NK-92 treated with Interleukin-12 subunit alpha and Interleukin-12 subunit beta, amount 100 ng/mL, for 24 hours (cell line): ENCODE data around the gene SYNGAP1.
"Not testable (repeated sequence)": the region's sequence is repeated elsewhere in the genome, so short reads cannot be mapped to it uniquely, and the experiment has no call there.

Experiments
- DNase-seq: peaks from one replicate; lab custom pipeline; 2025; lab: John Stamatoyannopoulos, UW

Gene SYNGAP1

DNA sequence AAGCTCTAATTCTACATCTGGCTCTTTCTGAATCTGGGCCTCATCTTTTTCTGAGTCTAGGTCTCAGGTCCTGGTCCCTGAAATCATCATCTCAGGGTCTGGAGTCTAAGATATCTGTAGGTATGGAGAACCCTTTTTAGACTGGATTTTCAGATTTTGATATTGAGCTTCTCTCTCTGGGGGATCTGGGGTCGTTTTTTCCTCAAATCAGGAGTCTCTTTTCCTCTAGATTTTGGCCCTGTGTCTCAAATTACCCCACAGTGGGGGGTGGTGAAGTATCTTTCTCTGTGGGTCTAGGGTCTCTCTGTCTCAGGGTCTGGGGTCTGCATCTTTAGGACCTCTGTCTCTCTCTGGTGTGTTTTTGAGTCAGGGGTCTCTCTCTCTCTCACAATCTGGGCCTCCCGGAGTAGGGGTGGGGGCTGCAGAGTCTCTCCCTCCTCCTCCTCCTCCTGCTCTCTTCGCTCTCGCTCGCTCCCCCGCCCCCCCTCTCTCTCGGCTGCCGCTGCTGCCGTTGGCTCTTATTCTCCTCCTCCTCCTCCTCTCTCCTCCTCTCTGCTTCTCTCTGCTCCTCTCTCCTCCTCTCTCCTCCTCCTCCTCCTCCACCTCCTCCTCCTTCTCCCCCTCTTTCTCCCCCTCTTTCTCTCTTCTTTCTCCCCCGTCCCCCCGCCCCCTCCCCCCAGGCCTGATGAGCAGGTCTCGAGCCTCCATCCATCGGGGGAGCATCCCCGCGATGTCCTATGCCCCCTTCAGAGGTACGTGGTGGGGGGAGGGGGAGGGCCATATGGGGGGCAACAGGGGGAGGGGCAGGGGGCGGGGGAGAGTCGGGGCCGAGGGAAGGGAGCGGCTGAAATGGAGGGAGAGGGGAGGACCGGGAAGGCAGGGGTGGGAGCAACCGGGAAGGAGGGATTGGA, at the start of gene SYNGAP1:
TSS of gene SYNGAP1 (plus strand) at position 486 of the 911 bp plus-strand sequence. CDS start at position 686, 200 bp downstream.
- DNase-seq, result no peak

DNA sequence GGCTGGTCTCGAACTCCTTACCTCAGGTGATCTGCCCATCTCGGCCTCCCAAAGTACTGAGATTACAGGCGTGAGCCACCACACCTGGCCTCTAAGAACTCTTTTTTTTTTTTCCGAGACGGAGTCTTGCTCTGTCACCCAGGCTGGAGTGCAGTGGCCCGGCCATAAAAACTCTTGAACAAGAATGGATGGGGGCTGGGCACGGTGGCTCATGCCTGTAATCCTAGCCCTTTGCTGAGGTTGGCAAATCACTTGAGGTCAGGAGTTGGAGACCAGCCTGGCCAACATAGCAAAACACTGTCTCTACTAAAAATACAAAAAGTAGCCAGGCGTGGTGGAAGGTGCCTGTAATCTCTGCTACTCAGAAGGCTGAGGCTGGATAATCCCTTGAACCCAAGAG, 48.0 kb upstream of the SYNGAP1 start:
- DNase-seq, result not testable (repeated sequence)

DNA sequence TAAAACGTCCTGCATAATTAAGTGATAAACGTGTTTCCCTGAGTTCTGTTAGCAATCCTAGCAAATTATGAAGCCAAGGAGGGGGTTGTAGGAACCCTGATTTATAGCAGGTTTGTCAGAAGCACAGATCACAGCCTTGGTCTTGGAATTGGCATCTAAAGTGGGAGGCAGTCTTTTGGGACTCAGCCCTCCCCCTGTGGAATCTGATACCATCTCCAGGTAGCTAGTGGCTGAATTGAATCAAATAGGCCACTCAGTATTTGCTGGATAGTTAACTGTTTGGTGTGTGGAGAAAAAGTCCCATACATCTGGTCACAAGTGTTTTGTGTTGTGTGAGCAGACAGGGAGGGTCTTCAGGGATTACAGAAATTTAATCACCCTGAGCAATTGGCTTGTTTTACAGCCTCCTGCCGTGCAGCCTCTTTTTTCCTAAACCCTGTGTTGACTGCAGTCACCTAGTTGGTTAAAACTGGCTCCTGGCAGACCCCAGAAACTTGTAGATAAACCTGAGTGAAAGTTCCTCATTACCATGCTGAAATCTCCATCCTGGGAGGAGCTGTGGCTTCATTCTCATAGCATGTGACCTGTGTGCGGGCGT, 47.2 kb upstream of the SYNGAP1 start:
- DNase-seq, result no peak

DNA sequence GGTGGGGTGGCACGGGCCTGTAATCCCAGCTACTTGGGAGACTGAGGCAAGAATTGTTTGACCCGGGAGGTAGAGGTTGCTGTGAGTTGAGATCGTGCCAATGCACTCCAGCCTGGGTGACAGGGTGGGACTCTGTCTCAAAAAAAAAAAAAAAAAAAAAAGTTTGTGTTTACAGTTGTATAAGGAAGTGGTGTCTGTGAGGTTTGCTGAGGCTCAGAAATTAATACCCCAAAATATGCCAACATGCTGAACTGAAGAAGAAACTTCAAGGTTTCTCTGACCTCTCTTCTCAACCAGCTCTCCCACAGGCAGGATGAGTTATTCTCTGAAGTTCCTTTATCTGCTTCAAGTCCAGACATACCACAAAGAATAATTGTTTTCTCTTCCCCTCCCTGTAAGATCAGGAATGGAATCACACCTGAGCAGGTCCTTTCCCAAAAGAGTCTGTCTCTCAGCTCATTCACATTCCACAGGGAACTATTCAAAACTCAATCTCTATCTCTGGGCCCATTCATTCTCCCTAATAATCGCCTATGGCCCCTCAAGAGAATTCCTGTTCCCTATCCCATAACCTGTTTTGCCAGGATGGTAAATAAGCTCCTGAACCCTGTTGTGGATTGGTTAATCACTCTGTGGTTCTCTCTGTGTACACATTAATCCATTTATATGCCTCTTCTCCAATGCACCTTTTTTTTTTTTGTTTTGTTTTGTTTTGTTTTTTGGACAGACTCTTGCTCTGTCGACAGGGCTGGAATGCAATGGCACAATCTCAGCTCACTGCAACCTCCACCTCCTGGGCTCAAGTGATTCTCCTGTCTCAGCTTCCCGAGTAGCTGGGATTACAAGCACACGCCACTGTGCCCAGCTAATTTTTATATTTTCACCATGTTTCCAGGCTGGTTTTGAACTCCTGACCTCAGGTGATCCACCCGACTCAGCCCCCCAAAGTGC, 45.6 kb upstream of the SYNGAP1 start:
- DNase-seq, result no peak

DNA sequence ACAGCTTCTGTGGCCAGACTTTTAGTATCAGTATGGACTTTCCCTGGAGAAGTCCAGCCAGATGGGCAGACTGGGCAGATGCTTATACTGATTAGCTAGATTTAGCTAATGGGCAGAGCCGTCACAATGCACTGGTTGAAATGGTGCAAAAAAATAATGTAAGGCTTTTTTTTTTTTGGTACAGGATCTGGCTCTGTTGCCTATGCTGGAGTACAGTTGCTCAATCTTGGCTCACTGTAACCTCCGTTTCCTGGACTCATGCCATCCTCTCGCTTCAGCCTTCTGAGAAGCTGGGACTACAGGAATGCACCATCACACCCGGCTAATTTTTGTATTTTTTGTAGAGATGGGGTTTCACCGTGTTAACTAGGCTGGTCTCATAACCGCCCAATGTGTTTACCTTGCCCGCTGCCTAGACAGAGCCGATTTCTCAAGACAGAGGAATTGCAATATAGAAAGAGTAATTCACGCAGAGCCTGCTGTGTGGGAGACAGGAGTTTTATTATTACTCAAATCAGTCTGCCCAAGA, 44.7 kb upstream of the SYNGAP1 start:
- no peak for DNase-seq

DNA sequence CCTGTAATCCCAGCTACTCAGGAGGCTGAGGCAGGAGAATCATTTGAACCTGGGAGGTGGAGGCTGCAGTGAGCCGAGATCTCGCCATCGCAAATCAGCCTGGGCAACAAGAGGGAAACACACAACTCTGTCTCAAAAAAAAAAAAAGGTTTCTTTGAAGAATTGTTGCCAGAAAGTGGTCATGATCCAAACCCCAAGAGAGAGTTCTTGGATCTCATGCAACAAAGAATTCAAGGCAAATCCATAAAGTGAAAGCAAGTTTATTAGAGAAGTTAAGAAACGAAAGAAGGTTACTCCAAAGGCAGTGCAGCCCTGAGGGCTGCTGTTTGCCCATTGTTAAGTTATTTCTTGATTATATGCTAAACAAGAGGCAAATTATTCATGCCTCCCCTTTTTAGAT, 42.7 kb upstream of the SYNGAP1 start:
- DNase-seq, result no peak

DNA sequence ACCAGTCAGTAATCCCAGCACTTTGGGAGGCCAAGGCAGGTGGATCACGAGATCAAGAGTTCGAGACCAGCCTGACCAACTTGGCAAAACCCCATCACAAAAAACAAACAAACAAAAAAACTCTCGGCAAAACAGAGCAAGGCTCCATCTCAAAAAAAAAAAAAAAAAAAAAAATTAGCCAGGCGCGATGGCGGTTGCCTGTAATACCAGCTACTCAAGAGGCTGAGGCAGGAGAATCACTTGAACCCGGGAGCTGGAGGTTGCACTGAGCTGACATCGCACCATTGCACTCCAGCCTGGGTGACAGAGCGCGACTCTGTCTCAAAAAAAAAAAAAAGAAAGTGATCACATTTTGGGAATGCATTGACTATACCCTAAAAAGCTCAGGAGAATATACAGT, 40.7 kb upstream of the SYNGAP1 start:
- not testable (repeated sequence) for DNase-seq

DNA sequence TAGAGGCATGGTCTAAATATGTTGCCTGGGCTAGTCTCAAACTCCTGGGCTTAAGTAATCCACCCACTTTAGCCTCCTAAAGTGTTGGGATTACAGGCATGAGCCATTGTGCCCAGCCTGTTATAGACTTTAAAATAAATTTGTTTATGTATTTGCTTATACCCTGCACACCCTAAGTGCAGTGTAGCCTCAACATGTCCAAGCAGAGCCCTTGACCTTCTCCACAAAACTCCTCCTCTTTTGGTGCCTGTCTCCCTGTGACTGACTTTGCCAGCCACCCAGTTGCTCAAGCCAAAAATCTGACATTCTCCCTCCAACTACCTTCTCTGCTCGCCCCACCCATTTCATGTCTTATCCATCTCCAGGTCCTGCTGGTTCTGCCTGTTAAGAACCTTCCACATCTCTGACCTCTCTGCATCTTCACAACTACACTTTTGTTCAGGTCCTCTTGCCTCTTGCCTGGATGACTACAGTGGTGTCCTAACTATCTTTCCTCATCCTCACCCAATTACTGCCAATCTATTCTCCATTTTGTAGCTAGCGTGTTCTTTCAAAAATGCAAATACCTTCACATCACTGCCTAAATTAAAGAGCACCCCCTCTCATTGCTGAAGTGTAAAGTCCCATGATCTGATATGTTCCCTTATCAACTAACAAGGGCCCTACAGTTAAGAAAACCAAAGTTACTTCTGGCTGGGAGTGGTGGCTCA, 39.4 kb upstream of the SYNGAP1 start:
- DNase-seq, result no peak

DNA sequence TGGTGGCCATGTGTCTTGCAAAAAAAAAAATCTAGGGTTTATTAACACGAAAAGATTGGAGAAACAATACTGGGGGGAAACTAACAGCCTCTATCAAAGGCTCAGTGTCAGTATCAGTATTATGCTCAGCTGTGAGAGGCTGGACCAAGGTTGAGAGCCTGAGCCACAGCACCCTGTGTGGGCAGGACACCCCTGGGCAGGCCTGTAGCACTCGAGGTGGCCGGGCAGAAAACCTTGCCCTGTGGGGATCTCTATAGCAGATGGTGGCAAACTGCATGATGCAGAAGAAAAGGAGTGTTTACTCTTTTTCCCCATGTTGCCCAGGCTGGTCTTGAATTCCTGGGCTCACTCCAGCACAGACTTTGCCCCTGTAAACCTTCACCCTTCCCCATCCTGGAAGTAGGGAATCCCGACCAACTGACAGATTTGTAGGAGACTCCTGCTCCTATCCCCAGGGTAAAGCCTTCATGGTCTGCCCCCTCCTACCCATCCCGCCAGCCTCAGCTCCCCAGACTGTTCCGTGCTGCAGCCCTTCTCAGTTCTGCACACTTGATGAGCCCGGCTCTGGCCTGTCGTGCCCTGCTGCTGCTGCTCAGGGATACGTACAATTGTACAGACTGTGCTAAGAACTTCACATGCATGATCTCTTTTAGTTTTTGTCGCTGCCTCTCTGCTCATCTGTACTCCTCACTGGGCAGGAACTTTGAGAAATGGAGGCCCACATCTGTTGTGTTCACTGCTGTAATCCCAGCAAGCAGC, 36.3 kb upstream of the SYNGAP1 start:
- no peak for DNase-seq

DNA sequence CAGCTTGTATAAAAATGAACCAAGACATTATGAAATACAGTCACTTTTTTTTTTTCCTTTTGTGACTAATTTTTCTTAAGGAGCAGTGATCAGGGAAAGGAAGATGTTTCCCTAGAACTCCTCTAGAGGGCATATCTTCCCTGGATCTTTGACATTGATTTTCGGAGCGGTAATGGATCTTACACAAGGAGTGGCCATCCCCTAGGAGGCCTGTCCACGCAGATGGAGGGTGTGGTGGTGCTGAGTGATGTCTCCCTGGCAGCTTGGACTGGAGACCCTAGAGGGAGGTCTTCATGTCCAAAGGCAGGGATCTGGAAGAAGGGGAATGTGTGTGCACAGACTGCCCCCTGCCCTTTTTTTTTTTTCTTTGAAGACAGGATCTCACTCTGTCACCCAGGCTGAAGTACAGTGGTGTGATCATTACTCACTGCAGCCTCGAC, 35.3 kb upstream of the SYNGAP1 start:
- DNase-seq, result no peak

DNA sequence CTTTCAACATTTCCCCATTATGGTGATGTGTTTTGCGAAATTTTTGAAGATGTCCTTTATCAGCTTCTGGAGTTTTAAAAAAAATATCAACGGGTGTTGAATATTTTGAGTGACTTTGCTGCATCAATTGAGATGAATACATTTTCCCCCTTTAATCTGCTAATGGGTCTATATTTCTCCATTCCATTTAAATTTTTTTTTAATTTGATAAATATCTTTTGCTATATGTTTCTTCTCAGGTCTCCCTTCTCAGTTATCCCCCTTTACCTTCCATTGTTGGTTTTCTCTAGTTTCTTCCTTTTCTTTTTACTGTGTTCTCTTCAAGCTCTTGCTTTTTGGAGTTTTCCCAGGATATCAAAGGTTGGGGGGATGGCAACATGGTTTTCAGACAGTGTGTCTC, 29.7 kb upstream of the SYNGAP1 start:
- no peak for DNase-seq

DNA sequence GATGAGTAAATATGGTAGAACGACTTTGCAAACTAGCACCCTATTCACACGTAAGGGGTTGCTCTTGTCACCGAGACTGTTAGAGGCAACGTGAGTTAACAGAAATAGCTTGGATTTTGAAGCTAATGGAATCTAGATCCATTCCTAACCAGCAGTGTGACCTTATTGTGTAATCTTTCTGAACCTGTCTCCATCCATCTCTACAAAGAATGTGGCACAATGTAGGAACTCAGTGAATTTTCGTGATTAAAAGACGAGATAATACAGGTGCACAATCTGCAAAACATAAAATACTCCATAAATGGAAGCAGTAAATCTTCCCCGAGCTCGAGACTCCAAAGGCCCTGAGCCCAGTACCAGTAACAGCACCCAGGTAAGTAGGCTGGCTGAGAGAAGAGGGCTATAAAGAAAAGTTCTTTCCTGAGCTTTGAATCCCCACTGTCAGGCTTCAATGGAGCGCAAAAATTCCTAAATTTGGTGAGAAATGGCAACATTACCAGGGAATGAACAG, 29.0 kb upstream of the SYNGAP1 start:
- DNase-seq, result no peak

DNA sequence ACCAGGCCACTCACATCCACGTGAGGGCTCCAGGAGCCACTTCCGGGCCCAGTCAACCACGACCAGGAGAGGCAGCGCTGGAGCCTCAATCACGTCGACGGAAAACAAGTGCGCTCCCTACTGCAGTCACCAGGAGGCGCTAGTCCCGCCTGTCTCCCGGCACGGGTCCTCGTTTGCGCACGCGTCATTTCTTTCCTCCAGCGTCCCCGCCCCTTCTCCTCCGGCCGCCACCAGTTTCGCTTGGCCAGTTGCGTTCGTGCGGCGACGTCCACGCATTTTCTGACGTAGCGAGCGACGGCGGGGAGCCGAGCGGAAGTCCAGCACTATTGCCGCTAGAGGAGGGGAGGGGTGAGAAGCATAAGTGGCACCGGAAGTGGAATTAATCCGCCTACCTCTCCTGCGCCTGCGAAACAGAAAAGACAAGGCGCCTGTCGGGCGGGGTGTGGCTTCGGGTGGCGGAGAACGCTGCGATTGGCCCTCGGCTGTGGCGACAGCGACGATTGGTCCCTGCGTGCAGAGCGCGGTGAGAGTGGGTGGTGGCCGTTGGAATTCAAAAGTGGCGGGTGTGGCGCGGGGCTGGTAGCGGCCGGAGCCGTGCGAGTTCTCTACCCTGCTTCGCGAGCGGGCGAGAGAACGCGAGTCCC, 28.5 kb upstream of the SYNGAP1 start, which contains the start of gene KIFC1:
TSS of gene KIFC1 (plus strand) at position 546 of the 644 bp plus-strand sequence. CDS start 163 bp downstream, outside the sequence.
- peak; percentile 100 for DNase-seq

DNA sequence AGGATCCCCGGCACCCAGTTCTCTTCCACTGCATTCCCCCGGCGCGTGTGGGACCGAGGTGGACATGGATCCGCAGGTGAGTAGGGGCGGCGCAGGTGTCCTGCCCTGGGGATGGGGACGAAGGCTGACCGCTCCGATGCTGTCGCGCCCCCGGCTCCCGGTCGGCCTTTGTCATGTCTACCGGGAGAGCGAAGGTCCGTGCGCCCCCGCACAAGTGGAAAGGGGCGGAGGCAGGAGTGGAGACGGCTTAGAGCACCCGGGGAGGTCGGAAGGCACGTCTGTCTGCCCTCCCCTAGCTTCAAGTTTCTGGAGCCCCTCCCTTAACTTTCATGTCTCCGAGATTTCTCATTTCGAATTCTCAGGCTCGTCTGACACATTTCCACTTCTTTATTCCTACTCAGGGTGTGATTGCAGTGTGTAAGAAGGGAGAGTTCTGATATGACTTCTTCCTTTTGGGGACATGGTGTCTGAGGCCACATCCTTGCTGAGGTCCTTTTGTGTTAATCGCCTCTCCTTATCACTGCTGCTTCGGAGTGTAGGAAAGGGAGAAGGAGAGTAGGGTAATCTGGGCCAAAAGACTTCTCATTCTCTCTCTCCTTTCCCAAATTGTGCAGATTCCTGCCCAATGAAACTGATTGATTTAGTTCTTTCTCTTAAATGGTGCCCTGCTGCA, 27.8 kb upstream of the SYNGAP1 start:
- no peak for DNase-seq

DNA sequence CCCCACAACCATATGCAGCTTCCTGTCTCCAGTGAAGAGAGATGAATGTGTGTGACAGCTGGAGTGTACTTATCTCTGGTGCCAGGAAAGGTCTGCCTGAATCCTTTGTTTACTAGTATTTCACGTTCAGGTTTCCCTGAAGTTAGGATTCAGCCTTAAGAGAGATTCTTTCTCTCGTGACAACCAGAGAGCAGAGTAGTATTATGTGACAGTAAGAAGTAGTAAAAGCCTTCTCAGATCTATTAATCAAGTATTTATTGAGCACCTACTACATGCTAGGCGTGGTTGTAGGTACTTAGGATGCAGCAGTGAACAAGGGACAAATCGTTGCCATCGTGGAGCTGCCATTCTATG, 27.3 kb upstream of the SYNGAP1 start:
- DNase-seq, result no peak

DNA sequence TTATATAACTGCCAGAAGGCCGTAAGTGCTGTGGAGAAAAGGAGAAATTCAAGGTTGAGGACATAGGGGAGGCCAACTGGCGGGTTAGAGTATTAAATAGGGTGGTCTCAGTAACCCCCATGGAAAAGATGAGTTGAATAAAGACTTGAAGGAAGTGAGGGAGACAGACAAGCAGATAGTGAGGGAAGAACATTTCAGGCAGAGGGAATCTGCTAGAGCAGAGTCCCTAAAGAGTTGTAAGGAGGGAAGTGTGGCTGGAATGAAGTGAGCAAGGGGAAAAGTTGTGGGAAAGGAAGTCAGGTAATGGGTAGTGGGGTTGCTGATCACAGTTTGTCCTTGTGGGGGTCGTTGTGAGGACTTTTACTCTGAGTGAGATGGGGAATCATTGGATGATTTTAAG, 26.9 kb upstream of the SYNGAP1 start:
- DNase-seq, result no peak

DNA sequence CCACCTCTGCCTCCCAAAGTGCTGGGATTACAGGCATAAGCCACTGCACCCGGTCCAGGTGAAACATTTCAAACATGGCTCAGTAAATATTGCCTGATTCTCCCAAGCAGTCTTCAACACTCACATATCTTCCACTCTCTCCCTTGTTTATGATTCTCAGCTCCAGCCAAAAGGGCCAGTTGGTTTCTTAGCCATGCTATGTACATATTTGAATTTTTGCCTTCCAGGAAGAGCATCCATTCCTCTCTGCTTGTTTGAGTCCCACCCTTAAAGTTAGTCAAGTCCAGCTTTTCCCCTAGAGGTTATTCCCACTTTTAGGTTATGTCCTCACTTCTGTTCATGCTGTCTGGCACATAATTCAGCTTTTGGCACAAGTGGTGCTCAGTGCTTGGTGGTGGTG, 22.3 kb upstream of the SYNGAP1 start:
- no peak for DNase-seq

DNA sequence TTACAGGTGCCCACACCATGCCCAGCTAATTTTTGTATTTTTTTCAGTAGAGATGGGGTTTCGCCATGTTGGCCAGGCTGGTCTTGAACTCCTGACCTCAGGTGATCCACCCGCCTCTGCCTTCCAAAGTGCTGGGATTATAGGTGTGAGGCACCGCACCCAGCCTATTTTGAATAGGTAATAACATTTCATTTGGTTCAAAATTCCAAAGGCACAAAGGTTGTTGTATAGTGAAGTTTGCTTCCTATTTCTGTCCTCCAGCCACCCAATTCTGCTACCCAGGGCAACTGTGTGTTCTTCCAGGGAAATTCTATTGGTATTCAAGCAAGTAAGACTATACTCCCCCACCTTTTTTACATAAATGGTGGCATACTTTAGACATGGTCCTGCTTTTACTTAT, 21.3 kb upstream of the SYNGAP1 start:
- not testable (repeated sequence) for DNase-seq

DNA sequence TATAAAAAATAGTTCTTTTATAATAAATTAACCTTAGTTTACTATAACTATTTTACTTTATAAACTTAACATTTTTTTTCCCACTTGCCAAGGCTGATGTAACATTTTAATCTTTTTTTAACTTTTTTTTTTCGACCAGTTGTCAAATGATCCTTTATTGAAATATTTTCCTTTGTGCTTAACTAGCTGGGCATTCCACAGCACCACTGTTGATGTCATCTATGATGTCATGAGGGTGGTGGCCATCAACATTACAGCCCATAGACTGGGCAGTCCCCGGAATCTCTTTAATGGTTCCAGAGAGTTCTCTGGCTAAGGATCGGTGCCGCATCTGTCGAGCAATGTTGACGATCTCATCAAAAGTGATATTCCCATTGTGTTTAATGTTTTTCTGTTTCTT, 20.0 kb upstream of the SYNGAP1 start:
- not testable (repeated sequence) for DNase-seq
